ENCODE results near the gene EZH1. TPM values are rescaled to one million over a fixed set of nuclear protein-coding genes. Genes with fewer than 3 reads are reported as not detected.

The EZH1 gene
- total RNA-seq, 1 experiment from 2014 or later = 22.8 TPM

GRCh38 chr17:42779304-42779935 is 34.6 kb upstream of the EZH1 start:
- H3K79me2 ChIP-seq (ENCODE audit: low read depth) = peaks cover 12% of the 10 kb centered on the region
- H3K9me2 ChIP-seq (ENCODE audit: insufficient read depth) = no peaks in the 10 kb centered on the region
- no peak overlapping the region for H2AFZ ChIP-seq
- no peak overlapping the region for H3K4me2 ChIP-seq
- no peaks in the 10 kb centered on the region for H3K9me3 ChIP-seq (ENCODE audit: insufficient read depth, low read depth)
- no peaks in the 10 kb centered on the region for H4K20me1 ChIP-seq (ENCODE audit: insufficient read depth)
- ChIA-PET CTCF (no interaction called here), POLR2A (ENCODE audit: unreplicated experiment) (no interaction called here)
- no peak overlapping the region for H3K4me3 ChIP-seq
- no peak for DNase-seq
- intact Hi-C loops (cut with micrococcal nuclease; ENCODE audit: unreplicated experiment) = no loop called here
- no peaks in the 10 kb centered on the region for H3K27me3 ChIP-seq (ENCODE audit: insufficient read depth, low read depth)
- no TSS peak for BruUV-seq (replicated peaks)
- TF ChIP-seq CTCF (conservative IDR thresholded peaks at IDR 0.05) = no peak
- TF ChIP-seq EZH2 (IDR thresholded peaks at IDR 0.05; ENCODE audit: low read depth) = no peak
- peaks cover 37% of the 10 kb centered on the region for H3K4me1 ChIP-seq (replicated peaks; ENCODE audit: insufficient read depth)
- H3F3A ChIP-seq (ENCODE audit: insufficient read depth, low read depth) = peaks cover 37% of the 10 kb centered on the region
- peaks cover 27% of the 10 kb centered on the region for H3K36me3 ChIP-seq (ENCODE audit: low read depth)
- H3K27ac ChIP-seq = no peak overlapping the region

- intact Hi-C loops (cut with micrococcal nuclease; ENCODE audit: unreplicated experiment) = no loop called here
- CTCF ChIA-PET = no interaction called here
- Histone ChIP-seq H3K9me3 (ENCODE audit: insufficient read depth, low read depth) (no peaks in the 10 kb centered on the region), H3K27ac (no peak overlapping the region), H3K79me2 (ENCODE audit: low read depth) (peaks cover 20% of the 10 kb centered on the region), H3K4me3 (no peak overlapping the region), H3K4me1 (replicated peaks; ENCODE audit: insufficient read depth) (peaks cover 35% of the 10 kb centered on the region), H2AFZ (no peak overlapping the region), H3K36me3 (ENCODE audit: low read depth) (peaks cover 27% of the 10 kb centered on the region), H4K20me1 (ENCODE audit: insufficient read depth) (no peaks in the 10 kb centered on the region), H3F3A (ENCODE audit: insufficient read depth, low read depth) (peaks cover 37% of the 10 kb centered on the region), H3K4me2 (no peak overlapping the region), H3K9me2 (ENCODE audit: insufficient read depth) (no peaks in the 10 kb centered on the region), H3K27me3 (ENCODE audit: insufficient read depth, low read depth) (no peaks in the 10 kb centered on the region)
- no peak for TF ChIP-seq EZH2 (IDR thresholded peaks at IDR 0.05; ENCODE audit: low read depth)
- BruUV-seq (replicated peaks) = no TSS peak
- DNase-seq = no peak
- POLR2A ChIA-PET (ENCODE audit: unreplicated experiment) = no interaction called here
These were observed 33.7 kb upstream of the EZH1 start for GRCh38 chr17:42778570-42778969.

GRCh38 chr17:42775534-42776098 is 30.8 kb upstream of the EZH1 start:
- H3K79me2 ChIP-seq (ENCODE audit: low read depth) = peaks cover 23% of the 10 kb centered on the region
- peaks cover 27% of the 10 kb centered on the region for H3K36me3 ChIP-seq (ENCODE audit: low read depth)
- no peak overlapping the region for H3K4me3 ChIP-seq
- POLR2A ChIA-PET (ENCODE audit: unreplicated experiment) = no interaction called here
- peaks cover 14% of the 10 kb centered on the region for H3K4me1 ChIP-seq (replicated peaks; ENCODE audit: insufficient read depth)
- no peaks in the 10 kb centered on the region for H3K27me3 ChIP-seq (ENCODE audit: insufficient read depth, low read depth)
- CTCF ChIA-PET = no interaction called here
- no peak for TF ChIP-seq EZH2 (IDR thresholded peaks at IDR 0.05; ENCODE audit: low read depth)
- no peak for TF ChIP-seq CTCF (conservative IDR thresholded peaks at IDR 0.05)
- H3K9me2 ChIP-seq (ENCODE audit: insufficient read depth) = no peaks in the 10 kb centered on the region
- no peaks in the 10 kb centered on the region for H4K20me1 ChIP-seq (ENCODE audit: insufficient read depth)
- no peak for DNase-seq
- H2AFZ ChIP-seq = no peak overlapping the region
- BruUV-seq (replicated peaks) = no TSS peak
- H3K9me3 ChIP-seq (ENCODE audit: insufficient read depth, low read depth) = no peaks in the 10 kb centered on the region
- peaks cover 27% of the 10 kb centered on the region; the same call in 1 of the 2 replicates for H3F3A ChIP-seq (ENCODE audit: insufficient read depth, low read depth)
- intact Hi-C loops (cut with micrococcal nuclease; ENCODE audit: unreplicated experiment) = no loop called here
- no peak overlapping the region for H3K27ac ChIP-seq
- no peak overlapping the region for H3K4me2 ChIP-seq

Measured in PC-9 (cell line).